Right ventricle myocardium superior (tissue), 1 donor: Measurements from ENCODE around the gene SPATA19. TPM values are rescaled to one million over a fixed set of nuclear protein-coding genes. Genes with fewer than 3 reads are reported as not detected.
A peak's percentile ranks its signal among the peaks of the same experiment; 100 is the strongest.
"Not testable (repeated sequence)": the region's sequence is repeated elsewhere in the genome, so short reads cannot be mapped to it uniquely, and the experiment has no call there.

Experiments used
- ATAC-seq: fragments of 200-7000 bp; cut with Tn5 transposase; one replicate; pipeline ENCODE4 v1.9.1; 2020; ENCODE audit warnings: mild to moderate bottlenecking; ENCODE audit not compliant: poor library complexity
- DNase-seq: peaks from one replicate; pipeline ENCODE4 v3.0.0-alpha.2; 2020
- intact Hi-C: fragments of 100-400 bp; cut with DNase I; formaldehyde crosslinking; loops from one replicate; pipeline ENCODE4 v1.11.2; 2022
- long read RNA-seq: library from polyadenylated mRNA; unstranded; transcript quantifications from one replicate; pipeline ENCODE4 v2.0.0, GENCODE V29; 2021
- total RNA-seq: library from RNA; stranded (reverse); fragmentation: NEBNext Ultra II Directional; extraction: Animal tissue kit (Norgen Biotek cat#: 25700); gene quantifications from one replicate; pipeline ENCODE4 v1.2.1, GENCODE V29; 2021
- donor health status: DM: no; HTN: yes; CAD: no; lungs with severe emphysema.

SPATA19 gene, protein sequence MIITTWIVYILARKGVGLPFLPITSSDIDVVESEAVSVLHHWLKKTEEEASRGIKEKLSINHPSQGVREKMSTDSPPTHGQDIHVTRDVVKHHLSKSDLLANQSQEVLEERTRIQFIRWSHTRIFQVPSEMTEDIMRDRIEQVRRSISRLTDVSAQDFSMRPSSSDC
- not detected for total RNA-seq
- long read RNA-seq: 0 reads

DNA sequence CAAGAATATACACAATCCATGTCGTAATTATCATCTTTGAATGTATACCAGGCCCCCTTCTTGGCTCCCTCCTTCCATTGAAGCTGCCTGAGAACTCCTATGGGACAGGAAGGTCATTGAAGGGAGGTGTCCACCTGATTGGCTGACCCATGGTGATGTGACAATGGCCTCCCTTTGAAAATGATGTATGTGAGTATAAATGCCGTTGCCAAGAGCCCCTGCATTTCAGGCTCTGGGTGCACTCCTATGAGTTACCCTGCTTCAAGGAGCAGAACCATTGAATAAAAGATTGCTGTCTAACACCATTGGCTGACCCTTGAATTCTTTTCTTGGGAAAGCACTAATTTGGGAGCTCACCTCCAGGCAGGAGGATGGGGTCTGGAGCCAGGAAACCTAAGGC, at the start of gene SPATA19:
SPATA19 (minus strand) TSS at position 101 of the 400 bp plus-strand sequence; CDS start at position 34, 67 bp downstream.
- intact Hi-C loops: no loop called here
- ATAC-seq (no peak), DNase-seq (no peak)

- DNase-seq (no peak), ATAC-seq (peak; percentile 42)
- intact Hi-C loops: no loop called here
Measured at GRCh38 chr11:133895061-133895479, 49.8 kb upstream of the SPATA19 start.

DNA sequence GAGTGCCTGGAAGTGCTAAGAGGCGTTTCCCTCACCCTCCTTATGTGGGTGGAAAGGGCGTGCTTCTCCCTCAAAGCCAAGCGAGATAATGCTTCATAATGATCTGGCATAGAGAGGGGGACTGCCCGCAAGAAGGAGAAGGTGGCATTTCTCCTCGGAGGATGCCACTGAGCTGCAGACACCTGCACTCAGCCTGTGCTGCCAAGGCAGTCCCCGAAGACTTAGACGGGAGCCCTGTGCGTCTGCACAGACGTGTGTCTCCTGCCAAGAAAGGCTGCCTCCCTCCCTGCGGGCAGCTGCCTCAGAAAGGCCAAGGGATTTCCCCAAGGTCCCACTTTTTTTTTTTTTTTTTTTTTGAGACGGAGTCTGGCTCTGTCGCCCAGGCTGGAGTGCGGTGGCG, 48.1 kb upstream of the SPATA19 start:
- DNase-seq (no peak), ATAC-seq (no peak)

GRCh38 chr11:133892584-133893380, 47.5 kb upstream of the SPATA19 start:
- no peak for DNase-seq
- intact Hi-C loops: no loop called here
- ATAC-seq: no peak

More for the DNA sequence above, 48.1 kb upstream of the SPATA19 start:
- intact Hi-C loops: no loop called here

- ATAC-seq (no peak), DNase-seq (no peak)
- intact Hi-C loops: no loop called here
Measured at GRCh38 chr11:133892126-133892525, 46.8 kb upstream of the SPATA19 start.

GRCh38 chr11:133889893-133890292, 44.6 kb upstream of the SPATA19 start:
- DNase-seq (no peak), ATAC-seq (no peak)
- intact Hi-C loops: no loop called here

DNA sequence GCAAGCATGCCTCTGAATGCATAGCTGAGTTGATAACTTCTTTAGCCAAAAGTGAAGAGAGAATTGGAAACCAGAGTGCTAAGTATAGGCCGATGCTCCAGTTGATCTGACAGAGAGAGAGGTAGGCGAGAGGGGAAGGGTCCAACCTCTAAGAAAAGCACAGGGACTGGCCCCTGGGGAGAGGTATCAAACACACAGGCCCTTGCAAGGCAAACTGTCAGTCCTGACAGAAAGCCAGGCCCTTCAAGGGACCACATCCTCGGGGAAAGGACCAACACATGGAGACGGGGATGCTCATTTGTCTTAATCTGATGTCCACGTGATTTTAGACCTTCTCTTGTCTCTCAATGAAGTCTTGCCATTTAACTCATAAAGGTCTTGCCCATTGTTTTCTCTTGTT, 43.9 kb upstream of the SPATA19 start:
- intact Hi-C loops: no loop called here
- ATAC-seq: no peak
- DNase-seq: no peak

- DNase-seq: no peak
- intact Hi-C loops: no loop called here
- ATAC-seq: no peak
Measured at GRCh38 chr11:133887692-133888332, 42.5 kb upstream of the SPATA19 start.

DNA sequence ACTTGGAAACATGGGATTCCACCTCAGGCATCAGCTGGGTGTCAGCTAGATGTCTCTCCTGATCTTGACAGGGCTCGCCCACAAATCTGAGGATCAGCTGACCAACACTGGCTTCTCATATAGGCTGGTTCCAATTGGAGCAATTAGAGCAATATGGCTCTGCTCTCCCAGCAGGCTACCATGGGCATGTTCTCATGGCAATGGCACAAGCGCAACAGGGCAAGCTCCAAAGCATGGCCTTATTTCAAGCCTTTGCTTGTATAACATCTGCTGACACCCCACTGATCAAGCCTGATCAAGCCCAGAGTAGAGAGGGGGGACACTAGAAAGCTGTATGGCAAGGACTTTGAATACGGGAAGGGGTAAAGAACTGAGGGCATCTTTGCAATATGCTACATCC, 40.7 kb upstream of the SPATA19 start:
- intact Hi-C loops: no loop called here
- ATAC-seq: no peak
- no peak for DNase-seq

- intact Hi-C loops: no loop called here
- DNase-seq: no peak
- ATAC-seq: peak; percentile 51
Measured at GRCh38 chr11:133872160-133872559, 26.8 kb upstream of the SPATA19 start.

- no peak for DNase-seq
- ATAC-seq: no peak
- intact Hi-C loops: no loop called here
Measured at GRCh38 chr11:133867456-133867855, 22.1 kb upstream of the SPATA19 start.

GRCh38 chr11:133865466-133865865, 20.2 kb upstream of the SPATA19 start:
- intact Hi-C loops: no loop called here

GRCh38 chr11:133864756-133865155, 19.4 kb upstream of the SPATA19 start:
- DNase-seq: peak; percentile 42
- intact Hi-C loops: no loop called here
- no peak for ATAC-seq

More at GRCh38 chr11:133865466-133865865, 20.2 kb upstream of the SPATA19 start:
- no peak for ATAC-seq
- DNase-seq: no peak

DNA sequence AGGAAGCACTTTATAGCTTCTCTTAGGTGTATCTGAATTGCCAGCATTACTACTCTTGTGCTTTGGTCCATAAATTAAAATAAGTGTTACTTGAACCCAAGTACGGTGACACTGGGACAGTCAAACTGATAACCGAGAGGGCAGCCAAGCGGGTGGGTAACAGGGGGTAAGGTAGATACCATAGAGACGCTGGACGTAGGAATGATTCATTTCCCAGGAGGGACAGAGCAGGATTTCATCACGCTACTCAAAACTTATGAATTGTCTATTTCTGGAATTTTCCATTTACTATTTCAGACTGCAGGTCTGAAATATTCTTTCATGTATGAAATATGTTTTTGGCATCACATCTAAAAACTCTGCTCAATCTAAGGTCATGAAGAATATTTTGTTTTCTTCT, 14.8 kb upstream of the SPATA19 start:
- no peak for ATAC-seq

DNA sequence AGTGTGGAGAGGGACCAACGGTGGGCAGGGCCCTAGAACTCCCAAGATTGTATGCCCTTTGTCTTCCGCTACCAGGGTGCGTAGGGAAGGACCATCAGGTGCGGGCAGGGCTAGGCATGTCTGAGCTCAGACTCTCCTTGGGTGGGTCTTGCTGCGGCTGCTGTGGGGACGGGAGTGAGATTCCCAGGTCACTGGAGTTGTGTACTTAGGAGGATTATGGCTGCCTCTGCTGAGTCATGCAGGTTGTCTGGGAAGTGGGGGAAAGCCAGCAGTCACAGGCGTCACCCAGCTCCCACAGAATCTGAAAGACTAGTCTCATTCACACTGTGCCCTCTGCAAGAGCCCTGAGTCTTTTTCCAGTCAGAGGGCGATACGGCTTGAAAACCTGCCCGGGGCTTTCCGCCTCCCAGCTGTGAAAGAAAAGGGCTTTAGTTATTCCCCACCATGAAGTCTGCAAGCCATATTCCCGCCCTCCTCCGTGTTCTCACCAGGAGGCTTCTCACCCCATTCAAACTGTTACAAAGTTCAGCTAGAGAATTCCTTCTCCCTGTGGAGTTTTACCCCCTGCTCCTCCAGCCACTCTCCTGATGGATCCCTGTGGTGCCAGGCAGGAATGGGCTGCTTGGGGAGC, 9.1 kb upstream of the SPATA19 start:
- intact Hi-C loops, DNase-seq, ATAC-seq: not testable (repeated sequence)

More for the DNA sequence above, 14.8 kb upstream of the SPATA19 start:
- intact Hi-C loops: no loop called here
- DNase-seq: no peak

- intact Hi-C loops: no loop called here
- no peak for ATAC-seq
- DNase-seq: no peak
Measured at GRCh38 chr11:133844217-133844616, 1.1 kb downstream of the SPATA19 start.

- no peak for ATAC-seq
- intact Hi-C loops: no loop called here
- no peak for DNase-seq
Measured at GRCh38 chr11:133843454-133843987, 1.8 kb downstream of the SPATA19 start.

DNA sequence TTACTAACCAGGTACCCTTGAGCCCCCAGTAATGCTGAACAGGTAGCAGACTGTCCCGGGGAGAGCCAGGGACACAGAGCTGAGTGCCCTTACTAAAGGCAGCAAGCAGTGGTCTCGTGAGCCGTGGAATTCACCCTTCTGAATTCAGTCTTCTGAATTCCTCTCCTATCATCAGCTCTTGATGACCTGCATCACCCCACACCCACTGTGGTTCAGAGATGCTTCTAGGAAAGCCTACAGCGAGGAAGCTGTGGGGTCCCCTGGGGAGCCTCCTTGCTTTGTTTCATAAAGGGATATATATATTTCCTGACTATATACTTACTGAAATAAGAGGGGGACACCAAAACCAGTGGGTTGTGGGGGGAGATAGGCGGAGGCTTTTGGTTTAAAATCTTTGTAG, 2.6 kb downstream of the SPATA19 start:
- intact Hi-C loops: no loop called here
- DNase-seq (no peak), ATAC-seq (no peak)

GRCh38 chr11:133842053-133842452, 3.3 kb downstream of the SPATA19 start:
- peak; percentile 74 for ATAC-seq
- no peak for DNase-seq

More at GRCh38 chr11:133842053-133842452, 3.3 kb downstream of the SPATA19 start:
- intact Hi-C loops: no loop called here
